Fibroblast of skin of scalp (primary cell): Measurements from ENCODE around the gene PCSK2.

Source experiments
- DNase-seq: peaks from one replicate; pipeline ENCODE4 v3.0.0-alpha.2; 2013

Gene PCSK2

GRCh38 chr20:17449031-17449430, 222.2 kb downstream of the PCSK2 start:
- no peak for DNase-seq

DNA sequence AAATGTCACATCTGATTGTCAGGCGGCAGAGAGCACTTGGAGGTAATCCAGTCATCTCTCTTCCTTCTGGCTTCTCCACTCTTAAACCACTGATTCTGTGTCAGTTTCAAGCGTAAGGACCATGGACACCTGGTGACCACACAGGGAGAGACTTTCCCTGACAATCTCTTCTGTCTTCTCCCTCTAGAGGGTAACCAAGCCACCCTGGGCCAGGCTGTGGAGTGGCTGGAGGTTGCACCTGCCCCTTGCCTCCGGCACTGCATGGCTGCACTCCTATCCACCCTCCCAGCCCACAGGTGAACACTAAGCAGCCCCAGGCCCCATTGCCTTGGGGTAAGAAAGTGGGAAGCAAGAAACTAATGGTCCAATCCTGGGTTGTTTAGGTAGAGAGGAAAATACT, 225.6 kb downstream of the PCSK2 start:
- no peak for DNase-seq

GRCh38 chr20:17453592-17453991, 226.8 kb downstream of the PCSK2 start:
- DNase-seq = no peak

DNA sequence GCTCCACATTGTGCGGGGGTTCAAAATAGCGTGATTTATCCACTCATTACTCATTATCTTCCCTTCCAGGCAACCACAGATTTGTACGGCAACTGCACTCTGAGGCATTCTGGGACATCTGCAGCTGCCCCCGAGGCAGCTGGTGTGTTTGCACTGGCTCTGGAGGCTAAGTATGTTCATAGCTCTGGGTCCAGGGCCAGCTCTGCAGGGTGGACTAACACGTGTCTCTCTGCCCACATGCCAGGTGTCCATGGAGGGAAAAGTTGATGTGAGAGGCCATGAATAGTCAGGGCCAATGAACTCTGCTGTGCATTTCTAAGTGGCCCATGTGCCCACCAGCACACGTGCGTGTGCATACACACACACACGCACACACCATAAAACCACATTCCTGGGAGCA, 229.4 kb downstream of the PCSK2 start:
- DNase-seq = no peak

DNA sequence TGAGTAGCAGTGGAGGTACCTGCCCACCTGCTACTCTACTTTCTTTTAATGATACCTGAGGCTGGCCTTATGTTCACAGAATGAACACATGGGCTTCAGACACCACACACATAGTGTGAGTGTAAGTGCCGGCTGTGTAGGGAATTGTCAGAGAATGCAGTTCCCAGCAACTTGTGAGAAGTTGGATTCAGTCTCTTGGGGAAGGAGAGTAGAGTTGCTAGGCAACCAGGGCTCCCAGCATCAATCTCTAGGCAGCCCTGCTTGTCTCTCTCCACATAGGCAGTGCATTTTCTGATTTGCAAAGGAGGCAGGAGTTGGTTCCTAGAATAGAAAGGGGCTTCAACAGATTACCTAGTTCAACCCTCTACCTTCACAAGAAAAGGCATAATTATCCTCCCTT, 230.2 kb downstream of the PCSK2 start:
- DNase-seq = no peak

- DNase-seq = peak; percentile 22
Observed at GRCh38 chr20:17457588-17458190, 230.8 kb downstream of the PCSK2 start.

GRCh38 chr20:17460119-17460518, 233.3 kb downstream of the PCSK2 start:
- no peak for DNase-seq

GRCh38 chr20:17461941-17462340, 235.1 kb downstream of the PCSK2 start:
- DNase-seq = no peak

DNA sequence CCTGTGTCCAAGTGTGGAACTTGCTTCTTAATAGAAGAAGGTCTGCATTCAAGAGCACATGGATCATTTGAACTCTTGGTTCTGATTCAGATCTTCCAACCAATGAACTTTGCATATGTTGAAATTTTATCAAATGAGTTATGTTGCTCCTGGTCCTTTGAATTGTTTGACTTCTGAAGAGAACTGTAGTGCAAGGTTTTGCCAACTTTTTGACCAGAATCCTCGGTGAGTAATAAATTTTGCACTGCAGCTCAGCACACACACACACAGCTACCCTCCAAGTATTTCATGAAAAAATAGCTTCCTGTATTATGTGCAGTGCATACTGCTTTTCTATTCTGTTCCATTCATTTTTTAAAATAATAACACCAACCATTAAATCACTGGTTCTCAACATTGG, 236.9 kb downstream of the PCSK2 start:
- DNase-seq = no peak

- no peak for DNase-seq
Observed at GRCh38 chr20:17465236-17465635, 238.4 kb downstream of the PCSK2 start.

- DNase-seq = no peak
Observed at GRCh38 chr20:17466641-17467040, 239.8 kb downstream of the PCSK2 start.

- no peak for DNase-seq
Observed at GRCh38 chr20:17467120-17467655, 240.3 kb downstream of the PCSK2 start.

- no peak for DNase-seq
Observed at GRCh38 chr20:17468073-17468840, 241.4 kb downstream of the PCSK2 start.

- no peak for DNase-seq
Observed at GRCh38 chr20:17469246-17470030, 242.6 kb downstream of the PCSK2 start.

- DNase-seq = no peak
Observed at GRCh38 chr20:17470521-17470920, 243.7 kb downstream of the PCSK2 start.

DNA sequence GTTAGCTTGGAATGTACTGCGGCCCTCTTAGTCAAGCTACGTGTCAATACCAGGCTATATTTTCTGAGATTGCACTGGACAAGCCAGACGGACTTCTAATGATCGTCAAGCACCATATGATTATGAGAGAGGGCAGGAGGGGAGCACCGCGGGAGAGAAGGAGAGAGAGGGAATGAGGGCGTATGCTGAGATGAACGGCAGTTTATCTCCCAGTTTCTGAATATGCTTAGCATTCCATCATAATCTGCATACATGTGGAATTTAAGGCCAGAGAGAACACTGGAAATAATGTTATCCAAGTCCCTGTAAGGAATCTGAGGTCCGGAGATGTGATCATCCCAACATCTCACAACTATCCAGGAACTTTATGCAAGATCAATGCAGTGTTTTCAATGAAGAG, 244.1 kb downstream of the PCSK2 start:
- no peak for DNase-seq

DNA sequence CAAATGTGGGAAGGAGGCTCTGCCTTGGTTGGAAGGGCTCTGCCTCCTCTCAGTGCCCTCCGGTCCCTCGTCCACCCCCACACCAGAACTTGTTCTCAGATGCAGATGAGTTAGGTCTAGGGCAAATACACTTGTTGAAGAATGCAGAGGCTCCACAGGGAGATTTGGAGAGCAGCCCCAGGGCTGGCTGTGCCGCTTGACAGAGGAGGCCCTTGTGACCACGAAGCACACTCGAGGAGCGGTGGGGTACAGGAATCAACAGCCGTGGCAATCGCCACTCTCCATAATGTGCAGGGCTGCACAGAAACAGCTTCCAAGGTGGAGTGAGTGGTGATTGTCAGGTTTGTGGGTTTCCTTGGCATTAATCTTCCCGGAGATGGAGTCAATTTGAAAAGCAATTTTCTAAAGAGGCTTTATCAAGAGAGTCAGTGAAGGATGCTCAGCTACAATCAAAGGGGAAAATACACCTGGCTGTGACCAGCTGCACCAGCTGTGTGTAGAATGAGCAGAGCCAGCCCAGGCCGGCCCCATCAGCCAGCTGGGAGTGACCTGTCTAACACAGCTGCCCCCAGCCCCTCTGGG, 244.9 kb downstream of the PCSK2 start:
- no peak for DNase-seq

DNA sequence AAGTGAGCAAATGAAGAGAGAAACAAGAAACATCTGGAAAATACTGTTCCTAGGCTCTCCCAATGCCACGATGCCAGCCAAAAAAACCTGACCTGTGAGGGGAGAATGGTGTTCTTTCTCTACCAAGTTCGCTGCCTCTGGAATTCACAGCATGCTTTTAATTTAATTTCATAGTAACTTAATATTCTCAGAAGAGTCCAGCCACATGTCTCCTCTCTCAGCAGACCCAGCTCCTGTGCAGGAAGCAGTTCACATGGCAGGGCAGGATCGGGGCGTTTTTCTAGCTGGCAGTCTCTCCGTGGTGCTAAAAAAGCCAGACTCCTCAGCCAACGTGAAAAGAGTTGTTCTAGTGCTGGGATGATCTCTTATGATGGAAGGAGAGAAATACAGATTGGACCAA, 246.8 kb downstream of the PCSK2 start:
- no peak for DNase-seq

DNA sequence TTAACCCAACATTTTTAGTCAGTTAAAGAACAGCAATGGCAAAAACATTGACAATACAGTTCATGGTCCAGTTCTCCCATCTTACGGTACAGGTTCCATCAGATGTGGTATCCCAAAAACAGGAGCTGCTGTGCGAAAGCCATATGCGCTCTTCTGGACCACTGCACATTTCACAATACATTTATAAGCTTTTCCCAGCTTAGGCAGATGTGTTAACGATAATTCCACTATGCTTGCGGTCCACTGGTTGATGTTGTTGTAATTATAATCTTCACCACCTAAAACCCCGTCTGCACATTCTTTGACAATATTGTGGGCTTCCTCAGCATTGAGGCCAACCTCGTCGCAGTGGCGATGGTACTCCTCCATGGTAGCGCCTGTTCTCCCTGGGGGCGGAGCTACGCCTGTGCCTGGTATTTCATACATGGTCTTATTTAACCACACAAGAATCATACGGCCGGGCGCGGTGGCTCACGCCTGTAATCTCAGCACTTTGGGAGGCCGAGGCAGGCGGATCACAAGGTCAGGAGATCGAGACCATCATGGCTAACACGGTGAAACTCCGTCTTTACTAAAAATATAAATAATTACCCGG, 252.3 kb downstream of the PCSK2 start:
- no peak for DNase-seq

- no peak for DNase-seq
Observed at GRCh38 chr20:17480696-17481095, 253.9 kb downstream of the PCSK2 start.

GRCh38 chr20:17481661-17482060, 254.8 kb downstream of the PCSK2 start:
- no peak for DNase-seq

- no peak for DNase-seq
Observed at GRCh38 chr20:17482536-17482935, 255.7 kb downstream of the PCSK2 start.

GRCh38 chr20:17485017-17485416, 258.2 kb downstream of the PCSK2 start:
- DNase-seq = no peak
